ENCODE results near the gene NBAS.

NBAS gene

GRCh38 chr2:15560988-15561573 lies at the start of gene NBAS:
NBAS (minus strand) TSS chr2:15561334; CDS start chr2:15561304, 30 bp downstream.
- H3K27me3 ChIP-seq (ENCODE audit: low read depth, low read length) = no peaks in the 10 kb centered on the region
- TF ChIP-seq EZH2phosphoT487 (IDR thresholded peaks at IDR 0.05; ENCODE audit: low read depth) = no peak
- H3K4me3 ChIP-seq (ENCODE audit: low read length) = peak within 1 kb of the TSS; percentile 100
- H3K9me3 ChIP-seq (ENCODE audit: insufficient read depth, low read length) = no peaks in the 10 kb centered on the region
- H3K4me2 ChIP-seq (ENCODE audit: low read length) = peak within 1 kb of the TSS; percentile 99
- no peaks in the 10 kb centered on the region for H3K36me3 ChIP-seq (replicated peaks; ENCODE audit: low read depth, low read length)
- peak within 1 kb of the TSS; percentile 83 for H3K9ac ChIP-seq (ENCODE audit: low read length)
- peak within 1 kb of the TSS; percentile 100 for H2AFZ ChIP-seq (ENCODE audit: low read depth, low read length)
- H3K27ac ChIP-seq (ENCODE audit: low read length) = no peak within 1 kb of the TSS; the same call in 1 of the 2 replicates
- H3K79me2 ChIP-seq (ENCODE audit: low read length) = peaks cover 33% of the 10 kb centered on the region
- H3K4me1 ChIP-seq (ENCODE audit: low read length) = peaks cover 20% of the 10 kb centered on the region
- H4K20me1 ChIP-seq (ENCODE audit: insufficient read depth, low read length) = no peaks in the 10 kb centered on the region

GRCh38 chr2:15610430-15610952 lies 49.4 kb upstream of the NBAS start:
- no peaks in the 10 kb centered on the region for H3K27me3 ChIP-seq (ENCODE audit: low read depth, low read length)
- no peak for TF ChIP-seq CTCF (IDR thresholded peaks at IDR 0.05; ENCODE audit: low read depth, low read length)
- no peak for TF ChIP-seq EZH2phosphoT487 (IDR thresholded peaks at IDR 0.05; ENCODE audit: low read depth)
- H3K4me3 ChIP-seq (ENCODE audit: low read length) = no peak overlapping the region
- H3K9me3 ChIP-seq (ENCODE audit: insufficient read depth, low read length) = no peaks in the 10 kb centered on the region
- H4K20me1 ChIP-seq (ENCODE audit: insufficient read depth, low read length) = no peaks in the 10 kb centered on the region
- peaks cover 57% of the 10 kb centered on the region for H3K36me3 ChIP-seq (replicated peaks; ENCODE audit: low read depth, low read length)
- no peaks in the 10 kb centered on the region for H3K4me1 ChIP-seq (ENCODE audit: low read length)
- H3K4me2 ChIP-seq (ENCODE audit: low read length) = no peak overlapping the region
- H3K27ac ChIP-seq (ENCODE audit: low read length) = no peak overlapping the region
- no peaks in the 10 kb centered on the region for H3K79me2 ChIP-seq (ENCODE audit: low read length)
- H3K9ac ChIP-seq (ENCODE audit: low read length) = no peak overlapping the region
- H2AFZ ChIP-seq (ENCODE audit: low read depth, low read length) = no peak overlapping the region

GRCh38 chr2:15609341-15610042 lies 48.4 kb upstream of the NBAS start:
- Histone ChIP-seq H3K9me3 (ENCODE audit: insufficient read depth, low read length) (no peaks in the 10 kb centered on the region), H3K36me3 (replicated peaks; ENCODE audit: low read depth, low read length) (peaks cover 61% of the 10 kb centered on the region), H3K27me3 (ENCODE audit: low read depth, low read length) (no peaks in the 10 kb centered on the region), H4K20me1 (ENCODE audit: insufficient read depth, low read length) (no peaks in the 10 kb centered on the region), H3K4me1 (ENCODE audit: low read length) (no peaks in the 10 kb centered on the region), H3K9ac (ENCODE audit: low read length) (no peak overlapping the region), H3K79me2 (ENCODE audit: low read length) (no peaks in the 10 kb centered on the region), H2AFZ (ENCODE audit: low read depth, low read length) (no peak overlapping the region), H3K4me3 (ENCODE audit: low read length) (no peak overlapping the region), H3K4me2 (ENCODE audit: low read length) (no peak overlapping the region), H3K27ac (ENCODE audit: low read length) (no peak overlapping the region)
- no peak for TF ChIP-seq EZH2phosphoT487 (IDR thresholded peaks at IDR 0.05; ENCODE audit: low read depth)
- no peak for TF ChIP-seq CTCF (IDR thresholded peaks at IDR 0.05; ENCODE audit: low read depth, low read length)

GRCh38 chr2:15608392-15608761 lies 47.2 kb upstream of the NBAS start:
- no peak for TF ChIP-seq CTCF (IDR thresholded peaks at IDR 0.05; ENCODE audit: low read depth, low read length)
- TF ChIP-seq EZH2phosphoT487 (IDR thresholded peaks at IDR 0.05; ENCODE audit: low read depth) = no peak

More at GRCh38 chr2:15608392-15608761, 47.2 kb upstream of the NBAS start:
- Histone ChIP-seq H3K36me3 (replicated peaks; ENCODE audit: low read depth, low read length) (peaks cover 69% of the 10 kb centered on the region), H4K20me1 (ENCODE audit: insufficient read depth, low read length) (no peaks in the 10 kb centered on the region), H3K4me2 (ENCODE audit: low read length) (no peak overlapping the region), H3K4me3 (ENCODE audit: low read length) (no peak overlapping the region), H3K9ac (ENCODE audit: low read length) (no peak overlapping the region), H2AFZ (ENCODE audit: low read depth, low read length) (no peak overlapping the region), H3K27me3 (ENCODE audit: low read depth, low read length) (no peaks in the 10 kb centered on the region), H3K4me1 (ENCODE audit: low read length) (no peaks in the 10 kb centered on the region), H3K9me3 (ENCODE audit: insufficient read depth, low read length) (no peaks in the 10 kb centered on the region), H3K79me2 (ENCODE audit: low read length) (no peaks in the 10 kb centered on the region), H3K27ac (ENCODE audit: low read length) (no peak overlapping the region)
